GM12891 (cell line): ENCODE data around the gene SEH1L.

Experiments
- PAX5 ChIP-seq: IDR thresholded peaks from 2 replicates; pipeline ENCODE4 v1.6.1; 2011; ENCODE audit warnings: low read length, moderate library complexity, mild to moderate bottlenecking; ENCODE audit not compliant: insufficient read depth, severe bottlenecking
- POLR2A ChIP-seq: IDR thresholded peaks from 2 replicates; pipeline ENCODE4 v1.6.1; 2011; ENCODE audit warnings: low read depth, low read length, control low read depth
- POLR2AphosphoS5 ChIP-seq: IDR thresholded peaks from 2 replicates; pipeline ENCODE4 v1.6.1; 2011; ENCODE audit warnings: low read depth, low read length, control low read depth
- POU2F2 ChIP-seq: IDR thresholded peaks from 2 replicates; pipeline ENCODE4 v1.6.1; 2011; ENCODE audit warnings: low read depth, mild to moderate bottlenecking, control low read depth, low read length, moderate library complexity
- SPI1 ChIP-seq: IDR thresholded peaks from 2 replicates; pipeline ENCODE4 v1.6.1; 2011; ENCODE audit warnings: low read depth, low read length, control low read depth
- TAF1 ChIP-seq: IDR thresholded peaks from 2 replicates; pipeline ENCODE4 v1.6.1; 2011; ENCODE audit warnings: low read depth, low read length, control low read depth

DNA sequence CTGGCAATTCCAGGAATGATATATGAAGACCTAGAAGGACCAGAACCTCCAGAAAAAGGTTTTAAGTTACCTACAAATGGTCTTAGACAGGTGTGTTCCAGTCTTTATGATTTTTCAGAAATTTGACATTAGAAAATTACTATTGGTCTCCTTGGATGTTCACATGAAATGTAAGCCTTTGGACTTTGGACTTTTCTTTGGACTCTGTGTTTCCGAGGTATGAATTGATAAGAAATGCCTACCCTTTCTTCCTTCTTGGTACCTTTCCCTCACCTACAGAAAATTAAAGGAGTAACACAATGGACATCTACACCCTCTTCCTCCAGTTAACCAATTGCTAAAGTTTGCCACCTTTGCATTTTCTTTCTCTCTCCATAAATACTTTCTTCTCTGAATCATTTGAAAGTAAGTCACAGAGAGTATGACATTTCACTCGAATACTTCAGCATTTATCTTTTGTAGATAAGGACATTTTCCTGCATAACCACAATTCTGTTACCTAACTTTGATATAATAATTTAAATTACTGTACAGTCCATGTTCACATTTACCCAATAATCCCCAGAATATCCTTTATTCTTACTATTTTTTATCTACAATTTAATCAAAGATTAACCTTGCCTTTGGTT lies 69.5 kb downstream of the SEH1L start:
- no peak for TF ChIP-seq POLR2A
- TF ChIP-seq POLR2AphosphoS5: no peak
- TF ChIP-seq TAF1: no peak
- no peak for TF ChIP-seq POU2F2
- TF ChIP-seq SPI1: no peak
- TF ChIP-seq PAX5: no peak
